GM21619 (cell line): Measurements from ENCODE around the gene LGALSL.

Experiments
- ATAC-seq: cut with Tn5 transposase; IDR thresholded peaks from one replicate; pipeline ENCODE4 v1.9.1; 2021; ENCODE audit not compliant: unreplicated experiment

Gene LGALSL

GRCh38 chr2:64470071-64470470, 16.1 kb downstream of the LGALSL start:
- no peak for ATAC-seq

- ATAC-seq, result no peak
These were observed 16.9 kb downstream of the LGALSL start for GRCh38 chr2:64470766-64471295.

- ATAC-seq, result no peak
These were observed 17.6 kb downstream of the LGALSL start for GRCh38 chr2:64471600-64471999.

- ATAC-seq, result no peak
These were observed 18.9 kb downstream of the LGALSL start for GRCh38 chr2:64472881-64473280.

- ATAC-seq, result no peak
These were observed 20.2 kb downstream of the LGALSL start for GRCh38 chr2:64474121-64474571.

GRCh38 chr2:64474636-64475035, 20.7 kb downstream of the LGALSL start:
- no peak for ATAC-seq

GRCh38 chr2:64477037-64477436, 23.1 kb downstream of the LGALSL start:
- ATAC-seq, result no peak

GRCh38 chr2:64477979-64478378, 24.0 kb downstream of the LGALSL start:
- ATAC-seq, result no peak

GRCh38 chr2:64478502-64479230, 24.7 kb downstream of the LGALSL start:
- ATAC-seq, result no peak

GRCh38 chr2:64479259-64480117, 25.5 kb downstream of the LGALSL start:
- no peak for ATAC-seq

GRCh38 chr2:64481665-64482064, 27.7 kb downstream of the LGALSL start:
- ATAC-seq, result no peak

- no peak for ATAC-seq
These were observed 28.3 kb downstream of the LGALSL start for GRCh38 chr2:64482243-64482642.

GRCh38 chr2:64482765-64483504, 29.0 kb downstream of the LGALSL start:
- ATAC-seq, result no peak

- no peak for ATAC-seq
These were observed 31.4 kb downstream of the LGALSL start for GRCh38 chr2:64485331-64485730.

- ATAC-seq, result no peak
These were observed 32.0 kb downstream of the LGALSL start for GRCh38 chr2:64485961-64486360.

- ATAC-seq, result no peak
These were observed 33.5 kb downstream of the LGALSL start for GRCh38 chr2:64487256-64488049.

GRCh38 chr2:64488050-64488974, 34.4 kb downstream of the LGALSL start:
- ATAC-seq, result no peak

GRCh38 chr2:64489081-64489751, 35.3 kb downstream of the LGALSL start:
- no peak for ATAC-seq

GRCh38 chr2:64491426-64491825, 37.5 kb downstream of the LGALSL start:
- no peak for ATAC-seq
